Measurements from ENCODE around the gene ROS1. TPM values are rescaled to one million over a fixed set of nuclear protein-coding genes. Genes with fewer than 3 reads are reported as not detected.
"Not testable (repeated sequence)": the region's sequence is repeated elsewhere in the genome, so short reads cannot be mapped to it uniquely, and the experiment has no call there.

The ROS1 gene
- polyA plus RNA-seq, 1 experiment: not detected

GRCh38 chr6:117262799-117263198, 162.9 kb downstream of the ROS1 start:
- Histone ChIP-seq H3K27ac (ENCODE audit: low read depth, low read length) (no peak overlapping the region), H3K9me3 (ENCODE audit: control insufficient read depth, insufficient read depth, low read length) (peaks cover 7% of the 10 kb centered on the region; the same call in 1 of the 2 replicates), H3K4me3 (ENCODE audit: low read depth, low read length) (no peak overlapping the region), H3K27me3 (ENCODE audit: control insufficient read depth, insufficient read depth, low read length) (peaks cover 51% of the 10 kb centered on the region)
- POLR2A ChIA-PET: no interaction called here
- no peak for TF ChIP-seq CTCF (IDR thresholded peaks at IDR 0.05; ENCODE audit: low read depth, low read length)
- no peak for DNase-seq (ENCODE audit: low read depth, low spot score)
- CTCF ChIA-PET: no interaction called here

GRCh38 chr6:117253785-117254184, 172.0 kb downstream of the ROS1 start:
- Histone ChIP-seq H3K9me3 (ENCODE audit: control insufficient read depth, insufficient read depth, low read length) (no peaks in the 10 kb centered on the region), H3K4me3 (ENCODE audit: low read depth, low read length) (no peak overlapping the region), H3K27ac (ENCODE audit: low read depth, low read length) (no peak overlapping the region), H3K27me3 (ENCODE audit: control insufficient read depth, insufficient read depth, low read length) (no peaks in the 10 kb centered on the region)
- ChIA-PET CTCF (no interaction called here), POLR2A (no interaction called here)
- no peak for TF ChIP-seq CTCF (IDR thresholded peaks at IDR 0.05; ENCODE audit: low read depth, low read length)
- no peak for DNase-seq (ENCODE audit: low read depth, low spot score)

GRCh38 chr6:117244979-117245378, 180.8 kb downstream of the ROS1 start:
- POLR2A ChIA-PET; H3K27me3 ChIP-seq (ENCODE audit: control insufficient read depth, insufficient read depth, low read length); CTCF ChIA-PET; H3K9me3 ChIP-seq (ENCODE audit: control insufficient read depth, insufficient read depth, low read length); H3K27ac ChIP-seq (ENCODE audit: low read depth, low read length); DNase-seq (ENCODE audit: low read depth, low spot score); H3K4me3 ChIP-seq (ENCODE audit: low read depth, low read length): not testable (repeated sequence)

- POLR2A ChIA-PET; DNase-seq (ENCODE audit: low read depth, low spot score); H3K27ac ChIP-seq (ENCODE audit: low read depth, low read length); H3K4me3 ChIP-seq (ENCODE audit: low read depth, low read length); CTCF ChIA-PET; H3K9me3 ChIP-seq (ENCODE audit: control insufficient read depth, insufficient read depth, low read length); H3K27me3 ChIP-seq (ENCODE audit: control insufficient read depth, insufficient read depth, low read length): not testable (repeated sequence)
Measured at GRCh38 chr6:117244571-117244970, 181.2 kb downstream of the ROS1 start.

Small RNAs within 50 kb of the gene (small RNA-seq; reads per million reads assigned to genes)
- gene RN7SKP18 (ENCODE audit: insufficient read length, low read depth) (not detected), gene RNU6-253P (ENCODE audit: insufficient read length, low read depth) (not detected)

Other genes starting within 250 kb of the ROS1 start
- not detected in 2 replicates for gene VGLL2, start 160.4 kb downstream of the ROS1 start, polyA plus RNA-seq (2011; rRNA removed)
- 14.9 and 19.0 TPM in 2 replicates for gene DCBLD1, start 56.7 kb upstream of the ROS1 start, polyA plus RNA-seq (2011; rRNA removed)
- gene GOPC, start 176.6 kb upstream of the ROS1 start, polyA plus RNA-seq (2011; rRNA removed): 25.0 and 37.8 TPM in 2 replicates
- gene NUS1, start 249.5 kb upstream of the ROS1 start, polyA plus RNA-seq (2011; rRNA removed): 23.3 and 26.1 TPM in 2 replicates

Data from AG04450 (cell line).